ENCODE results near the gene LDB2. TPM values are rescaled to one million over a fixed set of nuclear protein-coding genes. Genes with fewer than 3 reads are reported as not detected.

The LDB2 gene
- total RNA-seq, 1 donor from 2014 or later = 3.1 TPM

DNA sequence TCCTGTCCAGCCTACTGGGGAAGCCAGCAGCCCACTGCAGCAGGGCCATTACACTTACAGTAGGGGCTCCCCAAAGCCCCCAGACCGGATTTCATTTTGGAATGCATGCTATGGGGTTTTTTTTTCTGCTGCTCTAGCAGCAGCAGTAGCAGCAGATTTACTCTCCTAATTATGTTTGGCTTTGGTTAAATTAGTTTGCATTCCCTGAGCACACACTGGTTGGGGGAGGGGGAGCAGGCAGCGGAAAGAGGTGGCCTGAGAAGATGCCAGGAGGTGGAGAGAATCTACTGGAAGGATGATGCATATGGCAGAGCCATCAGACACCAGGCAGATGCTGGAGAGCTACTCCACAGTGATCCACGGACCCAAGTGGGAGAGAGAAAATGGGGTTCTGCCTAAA is 109.6 kb downstream of the LDB2 start:
- no peak for DNase-seq
- no peaks in the 10 kb centered on the region for H3K36me3 Mint-ChIP-seq (ENCODE audit: unreplicated experiment)
- peaks cover 8% of the 10 kb centered on the region for H3K4me1 Mint-ChIP-seq (ENCODE audit: low read depth, unreplicated experiment)
- H3K27me3 Mint-ChIP-seq (ENCODE audit: unreplicated experiment) = peaks cover 4% of the 10 kb centered on the region
- peaks cover 2% of the 10 kb centered on the region for H3K9me3 Mint-ChIP-seq (ENCODE audit: unreplicated experiment)
- TF ChIP-seq, protein P1, sequence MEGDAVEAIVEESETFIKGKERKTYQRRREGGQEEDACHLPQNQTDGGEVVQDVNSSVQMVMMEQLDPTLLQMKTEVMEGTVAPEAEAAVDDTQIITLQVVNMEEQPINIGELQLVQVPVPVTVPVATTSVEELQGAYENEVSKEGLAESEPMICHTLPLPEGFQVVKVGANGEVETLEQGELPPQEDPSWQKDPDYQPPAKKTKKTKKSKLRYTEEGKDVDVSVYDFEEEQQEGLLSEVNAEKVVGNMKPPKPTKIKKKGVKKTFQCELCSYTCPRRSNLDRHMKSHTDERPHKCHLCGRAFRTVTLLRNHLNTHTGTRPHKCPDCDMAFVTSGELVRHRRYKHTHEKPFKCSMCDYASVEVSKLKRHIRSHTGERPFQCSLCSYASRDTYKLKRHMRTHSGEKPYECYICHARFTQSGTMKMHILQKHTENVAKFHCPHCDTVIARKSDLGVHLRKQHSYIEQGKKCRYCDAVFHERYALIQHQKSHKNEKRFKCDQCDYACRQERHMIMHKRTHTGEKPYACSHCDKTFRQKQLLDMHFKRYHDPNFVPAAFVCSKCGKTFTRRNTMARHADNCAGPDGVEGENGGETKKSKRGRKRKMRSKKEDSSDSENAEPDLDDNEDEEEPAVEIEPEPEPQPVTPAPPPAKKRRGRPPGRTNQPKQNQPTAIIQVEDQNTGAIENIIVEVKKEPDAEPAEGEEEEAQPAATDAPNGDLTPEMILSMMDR (IDR thresholded peaks at IDR 0.05; ENCODE audit: partially characterized antibody, unreplicated experiment) = no peak
- no peak overlapping the region for H3K4me3 Mint-ChIP-seq (ENCODE audit: unreplicated experiment)
- H3K27ac Mint-ChIP-seq (ENCODE audit: unreplicated experiment) = peak overlapping the region; percentile 1

DNA sequence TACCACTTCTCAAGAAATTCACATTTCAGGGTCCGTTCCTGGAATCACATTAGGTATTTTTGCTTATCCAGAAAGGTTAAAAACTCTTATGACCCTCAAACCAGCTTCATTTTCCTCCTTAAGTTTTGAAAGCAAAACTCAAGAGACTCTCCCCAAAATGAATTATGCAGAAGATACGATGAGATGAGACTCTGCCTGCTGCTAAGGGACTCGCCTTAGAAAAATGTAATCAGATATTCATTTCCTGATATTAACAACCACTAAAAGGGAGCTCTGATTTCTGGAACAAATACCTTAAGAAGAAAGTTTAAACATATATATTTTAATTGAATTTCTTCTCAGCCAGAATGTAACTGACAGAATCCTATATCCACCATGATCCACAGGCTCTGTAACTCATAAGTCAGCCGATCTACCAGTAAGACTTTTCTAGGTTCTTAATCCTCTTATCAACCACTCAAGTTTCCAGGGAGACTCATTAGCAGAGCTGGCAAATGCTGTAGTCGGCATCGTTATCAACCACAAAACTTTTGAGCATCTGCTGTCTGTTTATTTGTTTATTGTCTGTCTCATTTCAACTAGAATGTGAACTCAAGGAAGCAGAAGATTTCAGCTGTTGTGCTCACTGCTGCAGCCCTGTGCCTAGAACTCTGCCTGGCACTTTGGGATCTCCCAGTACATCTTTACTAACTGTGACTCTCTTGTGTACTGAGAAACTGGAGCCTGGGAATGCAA is 112.5 kb downstream of the LDB2 start:
- Mint-ChIP-seq H3K4me3 (ENCODE audit: unreplicated experiment) (no peak overlapping the region), H3K27ac (ENCODE audit: unreplicated experiment) (no peak overlapping the region), H3K9me3 (ENCODE audit: unreplicated experiment) (peaks cover 2% of the 10 kb centered on the region), H3K36me3 (ENCODE audit: unreplicated experiment) (no peaks in the 10 kb centered on the region), H3K4me1 (ENCODE audit: low read depth, unreplicated experiment) (peaks cover 11% of the 10 kb centered on the region), H3K27me3 (ENCODE audit: unreplicated experiment) (peaks cover 4% of the 10 kb centered on the region)
- TF ChIP-seq, protein P1 (IDR thresholded peaks at IDR 0.05; ENCODE audit: partially characterized antibody, unreplicated experiment) = no peak
- DNase-seq = no peak

DNA sequence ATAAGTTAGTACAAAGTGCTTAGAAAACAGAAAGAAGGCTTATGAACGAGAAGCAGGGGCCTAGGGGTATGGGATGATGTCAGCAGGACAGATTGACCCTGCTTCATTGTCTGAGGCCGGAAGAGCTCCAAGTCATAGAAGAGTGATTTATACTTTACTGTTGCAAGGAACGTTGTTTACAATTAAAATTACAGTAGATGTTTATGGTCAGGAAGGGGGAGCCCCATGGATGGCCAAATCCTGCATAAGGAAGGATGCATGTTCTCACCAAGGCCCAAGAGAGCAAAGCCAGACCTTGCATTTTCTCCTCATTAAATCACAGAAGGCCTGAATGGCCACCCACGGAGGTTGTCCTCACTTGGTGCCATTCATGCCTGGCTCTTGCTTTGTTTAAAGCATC is 115.3 kb downstream of the LDB2 start:
- Mint-ChIP-seq H3K9me3 (ENCODE audit: unreplicated experiment) (peaks cover 2% of the 10 kb centered on the region), H3K4me3 (ENCODE audit: unreplicated experiment) (no peak overlapping the region), H3K36me3 (ENCODE audit: unreplicated experiment) (no peaks in the 10 kb centered on the region), H3K27ac (ENCODE audit: unreplicated experiment) (no peak overlapping the region), H3K27me3 (ENCODE audit: unreplicated experiment) (peaks cover 2% of the 10 kb centered on the region), H3K4me1 (ENCODE audit: low read depth, unreplicated experiment) (peaks cover 3% of the 10 kb centered on the region)
- no peak for DNase-seq
- TF ChIP-seq, protein P1 (IDR thresholded peaks at IDR 0.05; ENCODE audit: partially characterized antibody, unreplicated experiment) = no peak

DNA sequence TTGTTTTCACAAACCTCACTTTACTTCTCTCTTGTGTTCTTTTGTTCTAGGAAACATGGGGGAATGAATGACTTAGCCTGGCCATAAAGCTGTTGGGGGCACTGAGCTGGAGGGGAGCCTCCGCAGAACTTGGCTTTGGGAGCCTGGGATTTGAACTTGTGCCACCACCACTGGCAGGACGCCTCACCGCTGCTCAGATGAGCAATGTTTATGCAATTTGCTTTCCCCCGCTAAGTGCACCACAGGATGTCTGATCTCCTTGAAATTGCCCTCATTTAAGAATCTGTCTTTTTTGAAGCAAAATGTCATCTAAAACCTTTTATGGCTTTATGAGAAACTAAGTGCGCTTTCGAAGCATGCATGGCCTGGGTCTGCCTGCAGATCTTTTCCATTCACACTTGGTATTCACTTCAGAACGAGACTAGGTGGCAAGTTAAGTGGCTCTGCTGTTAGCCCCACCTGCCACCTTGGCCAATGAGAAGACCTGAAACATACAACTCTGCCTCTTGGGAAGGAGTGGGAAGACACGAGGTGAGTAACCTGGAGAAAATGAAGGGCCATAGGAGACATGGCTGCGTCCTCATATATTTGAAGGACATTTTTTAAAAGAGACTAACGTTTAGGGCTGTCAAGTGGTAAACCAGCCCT is 119.3 kb downstream of the LDB2 start:
- peaks cover 3% of the 10 kb centered on the region for H3K4me1 Mint-ChIP-seq (ENCODE audit: low read depth, unreplicated experiment)
- H3K9me3 Mint-ChIP-seq (ENCODE audit: unreplicated experiment) = no peaks in the 10 kb centered on the region
- H3K4me3 Mint-ChIP-seq (ENCODE audit: unreplicated experiment) = no peak overlapping the region
- no peak for DNase-seq
- no peaks in the 10 kb centered on the region for H3K36me3 Mint-ChIP-seq (ENCODE audit: unreplicated experiment)
- TF ChIP-seq, protein P1 (IDR thresholded peaks at IDR 0.05; ENCODE audit: partially characterized antibody, unreplicated experiment) = no peak
- no peak overlapping the region for H3K27ac Mint-ChIP-seq (ENCODE audit: unreplicated experiment)
- H3K27me3 Mint-ChIP-seq (ENCODE audit: unreplicated experiment) = no peaks in the 10 kb centered on the region

DNA sequence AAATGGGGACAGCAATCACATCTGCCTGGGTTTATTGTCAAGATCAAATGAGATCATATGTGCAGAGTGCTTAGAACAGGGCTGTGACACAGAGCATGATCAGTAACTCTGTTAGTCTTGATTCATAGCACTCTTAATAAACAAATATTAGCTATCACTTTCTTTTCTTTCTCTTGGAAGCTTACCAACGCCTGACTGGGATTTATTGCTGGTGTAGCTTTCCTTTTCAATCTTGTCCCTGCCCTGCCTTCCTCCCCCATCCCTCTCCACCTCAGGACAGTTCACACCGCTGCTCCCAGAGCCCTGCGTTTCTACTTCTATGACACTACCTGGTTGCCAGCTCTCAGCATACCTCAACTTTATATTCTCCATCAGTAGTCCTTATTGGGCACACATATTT is 120.7 kb downstream of the LDB2 start:
- Mint-ChIP-seq H3K27me3 (ENCODE audit: unreplicated experiment) (no peaks in the 10 kb centered on the region), H3K27ac (ENCODE audit: unreplicated experiment) (no peak overlapping the region), H3K4me1 (ENCODE audit: low read depth, unreplicated experiment) (no peaks in the 10 kb centered on the region), H3K9me3 (ENCODE audit: unreplicated experiment) (no peaks in the 10 kb centered on the region), H3K4me3 (ENCODE audit: unreplicated experiment) (no peak overlapping the region), H3K36me3 (ENCODE audit: unreplicated experiment) (no peaks in the 10 kb centered on the region)
- TF ChIP-seq, protein P1 (IDR thresholded peaks at IDR 0.05; ENCODE audit: partially characterized antibody, unreplicated experiment) = no peak
- no peak for DNase-seq

Measured in glutamatergic neuron (in vitro differentiated cells).